A549 (cell line): ENCODE results near the gene GIT1. TPM values are rescaled to one million over a fixed set of nuclear protein-coding genes. Genes with fewer than 3 reads are reported as not detected.
A peak's percentile ranks its signal among the peaks of the same experiment; 100 is the strongest.

Source experiments
- ATAC-seq, 2 experiments: fragments of 200-7000 bp in 1 of 2; fragments of >200 bp in 1 of 2; cut with Nextera tagmentation in 1 of 2; cut with Tn5 transposase in 1 of 2; 3 replicates each; pipeline versions ENCODE4 v1.8.0 to v1.9.1; 2018 to 2020; ENCODE audit warnings: mild to moderate bottlenecking in 1 of 2, moderate library complexity in 1 of 2
- CTCF ChIA-PET: fragments of 300-600 bp; sonication (Branson Sonifier 250); formaldehyde crosslinking; extraction: SDS; loops from one replicate; lab custom pipeline; 2021; ENCODE audit warnings: antibody characterized with exemption, inconsistent platforms; lab: Yijun Ruan, JAX
- POLR2A ChIA-PET: fragments of 350-600 bp; formaldehyde crosslinking; extraction: SDS; loops from one replicate; lab custom pipeline; 2021; ENCODE audit warnings: antibody characterized with exemption, inconsistent platforms; lab: Yijun Ruan, JAX
- DNase-seq, 2 experiments: peaks; one replicate each; pipeline versions ENCODE4 v3.0.0 to v3.0.0-alpha.2; 2011 to 2016; ENCODE audit warnings: low read depth in 1 of 2, low spot score in 1 of 2
- FAIRE-seq: peaks from 2 replicates; lab custom pipeline; 2011; peaks lifted over from hg19 to GRCh38; lab: Jason Lieb, UNC
- H3K27ac ChIP-seq, 2 experiments: fragments of >200 bp; sonication (Bioruptor Twin); formaldehyde crosslinking; 3 replicates each; pipeline ENCODE4 v1.5.1; 2016 to 2017
- H3K4me1 ChIP-seq: fragments of >200 bp; sonication (Bioruptor Twin); formaldehyde crosslinking; 3 replicates; pipeline ENCODE4 v1.6.1; 2016
- H3K4me2 ChIP-seq: fragments of >200 bp; sonication (Bioruptor Twin); formaldehyde crosslinking; 3 replicates; pipeline ENCODE4 v1.6.1; 2016
- H3K4me3 ChIP-seq: fragments of >200 bp; sonication (Bioruptor Twin); formaldehyde crosslinking; 3 replicates; pipeline ENCODE4 v1.5.1; 2016
- H3K9me3 ChIP-seq: fragments of >200 bp; sonication (Bioruptor Twin); formaldehyde crosslinking; 3 replicates; pipeline ENCODE4 v1.6.1; 2016
- EHF ChIP-seq: fragments of 250-450 bp; sonication (Bioruptor Pico); IDR thresholded peaks from 2 replicates; pipeline ENCODE4 v1.5.0; 2020; ENCODE audit warnings: mild to moderate bottlenecking
- EP300 ChIP-seq, 2 experiments: fragments of >200 bp; sonication (Bioruptor Twin); formaldehyde crosslinking; IDR thresholded peaks; 2 replicates in 1 of 2; 3 replicates in 1 of 2; pipeline ENCODE4 v1.6.1; 2016 to 2017
- FOSB ChIP-seq: fragments of 250-450 bp; sonication (Bioruptor Pico); IDR thresholded peaks from 2 replicates; pipeline ENCODE4 v1.5.0; 2020; ENCODE audit warnings: mild to moderate bottlenecking, moderate library complexity
- FOSL2 ChIP-seq, 2 experiments: fragments of 450-650 bp in 1 of 2; fragments of >200 bp in 1 of 2; sonication (Bioruptor Twin) in 1 of 2; formaldehyde crosslinking; IDR thresholded peaks; 2 replicates each; pipeline versions ENCODE4 v1.5.0 to v1.6.1; 2016 to 2020; ENCODE audit warnings: mild to moderate bottlenecking in 1 of 2, moderate library complexity in 1 of 2
- HOXB13 ChIP-seq: fragments of 250-450 bp; sonication (Bioruptor Pico); IDR thresholded peaks from 2 replicates; pipeline ENCODE4 v1.5.0; 2020; ENCODE audit warnings: low read depth, mild to moderate bottlenecking, moderate library complexity
- HOXB5 ChIP-seq: fragments of 250-450 bp; sonication (Bioruptor Pico); IDR thresholded peaks from 2 replicates; pipeline ENCODE4 v1.5.0; 2020; ENCODE audit warnings: mild to moderate bottlenecking, moderate library complexity
- MAFK ChIP-seq: fragments of 450-650 bp; IDR thresholded peaks from 2 replicates; pipeline ENCODE4 v1.6.1; 2014; ENCODE audit not compliant: partially characterized antibody
- MAZ ChIP-seq: fragments of 150-350 bp; IDR thresholded peaks from 2 replicates; pipeline ENCODE4 v1.6.1; 2014; ENCODE audit warnings: antibody characterized with exemption, low read depth, low read length, borderline replicate concordance
- MYC ChIP-seq: IDR thresholded peaks from 2 replicates; pipeline ENCODE4 v1.6.1; 2012; ENCODE audit warnings: mild to moderate bottlenecking, inconsistent platforms, low read length, improper control_type of control experiment, borderline replicate concordance
- NPAS2 ChIP-seq: fragments of 250-450 bp; sonication (Bioruptor Pico); IDR thresholded peaks from 2 replicates; pipeline ENCODE4 v1.8.0; 2022; ENCODE audit warnings: mild to moderate bottlenecking, moderate library complexity, borderline replicate concordance
- NR3C1 ChIP-seq: fragments of >200 bp; sonication (Bioruptor Twin); formaldehyde crosslinking; IDR thresholded peaks from 3 replicates; pipeline ENCODE4 v1.6.1; 2017
- PHF8 ChIP-seq: fragments of 200-600 bp; sonication (generic); IDR thresholded peaks from 2 replicates; pipeline ENCODE4 v1.6.1; 2016; ENCODE audit warnings: low read depth, mild to moderate bottlenecking, antibody characterized with exemption, moderate library complexity, borderline replicate concordance
- POLR2A ChIP-seq: IDR thresholded peaks from 2 replicates; pipeline ENCODE4 v1.6.1; 2012; ENCODE audit warnings: mild to moderate bottlenecking, low read length
- RAD21 ChIP-seq, 2 experiments: fragments of >200 bp in 1 of 2; sonication (Bioruptor Twin) in 1 of 2; formaldehyde crosslinking in 1 of 2; IDR thresholded peaks in 1 of 2; conservative IDR thresholded peaks in 1 of 2; 2 replicates in 1 of 2; 3 replicates in 1 of 2; pipeline ENCODE4 v1.6.1; 2012 to 2018; ENCODE audit warnings: inconsistent platforms in 1 of 2
- RFX5 ChIP-seq: fragments of 450-650 bp; IDR thresholded peaks from 2 replicates; pipeline ENCODE4 v1.7.1; 2014; ENCODE audit warnings: antibody characterized with exemption, mild to moderate bottlenecking, moderate library complexity
- SMC3 ChIP-seq: fragments of >200 bp; sonication (Bioruptor Twin); formaldehyde crosslinking; IDR thresholded peaks from 3 replicates; pipeline ENCODE4 v1.6.1; 2018; ENCODE audit warnings: inconsistent platforms
- ZFP36 ChIP-seq: fragments of 450-650 bp; IDR thresholded peaks from 2 replicates; pipeline ENCODE4 v1.6.1; 2014; ENCODE audit warnings: borderline replicate concordance; ENCODE audit not compliant: partially characterized antibody
- WGBS: methylation state at CpG from one replicate; pipeline ENCODE4 v1.1.6; 2017; ENCODE audit errors: missing lambda C conversion rate; 5-methylcytosine and 5-hydroxymethylcytosine counted together
- polyA plus RNA-seq, 4 experiments: library from polyadenylated mRNA; depleted of rRNA in 3 of 4; stranded (reverse); fragments of >200 nt; fragmentation: RNase III in 1 of 4; extraction: RNeasy Plus Mini Kit Qiagen cat#74134 plus additional on column Dnase treatment in 1 of 4; gene quantifications; 2 replicates in 3 of 4; 3 replicates in 1 of 4; pipeline ENCODE4 v1.2.3, GENCODE V29; 2011 to 2017
- TF ChIP-seq, protein P1 (sequence below): IDR thresholded peaks from 2 replicates; pipeline ENCODE4 v1.6.1; 2012
- TF ChIP-seq, protein P2 (sequence below): fragments of >200 bp; sonication (Bioruptor Twin); formaldehyde crosslinking; IDR thresholded peaks from 2 replicates; pipeline ENCODE4 v1.6.1; 2016
- TF ChIP-seq, protein P3 (sequence below): IDR thresholded peaks from 2 replicates; pipeline ENCODE4 v1.6.1; 2012; ENCODE audit warnings: low read depth, borderline replicate concordance
- TF ChIP-seq, protein P4 (sequence below): fragments of >200 bp; sonication (Bioruptor Twin); formaldehyde crosslinking; IDR thresholded peaks from 3 replicates; pipeline ENCODE4 v1.6.1; 2016

Gene GIT1
- polyA plus RNA-seq, 2 of the 4 experiments (the other 2 are of a cell fraction), result 47.8 to 53.0 TPM

DNA sequence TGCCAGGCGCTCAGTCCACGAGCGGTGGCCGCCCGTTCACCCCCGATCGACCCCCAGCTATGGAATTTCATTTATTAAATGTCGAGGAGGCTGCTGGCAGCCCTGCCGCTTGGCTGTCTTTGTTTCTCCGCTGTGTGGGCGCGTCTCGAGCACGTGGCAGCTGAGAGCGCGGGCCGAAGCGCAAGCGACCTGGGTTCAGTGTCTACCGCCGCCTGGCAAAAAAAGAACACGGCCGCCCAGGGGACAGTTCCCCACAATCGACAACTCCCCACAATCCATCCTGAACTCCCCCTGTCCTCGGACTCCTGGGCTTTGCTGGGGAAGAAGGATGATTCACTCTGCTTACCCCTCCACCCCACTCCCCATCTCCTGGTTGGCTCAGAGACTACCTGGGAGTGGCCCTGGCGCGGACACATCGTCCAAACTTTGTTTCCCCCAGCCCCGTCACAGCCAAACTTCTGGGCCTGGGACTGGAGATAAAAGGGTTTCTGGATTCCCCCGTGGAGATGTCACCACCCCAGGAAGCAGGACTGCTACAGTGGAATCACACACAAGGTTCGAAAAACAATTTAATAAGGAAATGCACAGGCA, 1.8 kb upstream of the GIT1 start (continued):
- TF ChIP-seq MYC (peak; percentile 94), NPAS2 (CRISPR knock-in tag) (peak; percentile 48; the same call in 1 of the 2 replicates), RAD21 (conservative IDR thresholded peaks at IDR 0.05 in 1 of 2, IDR thresholded peaks at IDR 0.05 in 1 of 2) (no peak), EP300 (IDR thresholded peaks at IDR 0.05) (no peak), FOSL2 (IDR thresholded peaks at IDR 0.05) (peak; percentile 38; the same call in 1 of the 2 replicates), FOSL2 (CRISPR knock-in tag; IDR thresholded peaks at IDR 0.05) (peak; percentile 75), NR3C1 (no peak), MAFK (no peak), ZFP36 (no peak), MAZ (no peak), EHF (CRISPR knock-in tag) (peak; percentile 87)

DNA sequence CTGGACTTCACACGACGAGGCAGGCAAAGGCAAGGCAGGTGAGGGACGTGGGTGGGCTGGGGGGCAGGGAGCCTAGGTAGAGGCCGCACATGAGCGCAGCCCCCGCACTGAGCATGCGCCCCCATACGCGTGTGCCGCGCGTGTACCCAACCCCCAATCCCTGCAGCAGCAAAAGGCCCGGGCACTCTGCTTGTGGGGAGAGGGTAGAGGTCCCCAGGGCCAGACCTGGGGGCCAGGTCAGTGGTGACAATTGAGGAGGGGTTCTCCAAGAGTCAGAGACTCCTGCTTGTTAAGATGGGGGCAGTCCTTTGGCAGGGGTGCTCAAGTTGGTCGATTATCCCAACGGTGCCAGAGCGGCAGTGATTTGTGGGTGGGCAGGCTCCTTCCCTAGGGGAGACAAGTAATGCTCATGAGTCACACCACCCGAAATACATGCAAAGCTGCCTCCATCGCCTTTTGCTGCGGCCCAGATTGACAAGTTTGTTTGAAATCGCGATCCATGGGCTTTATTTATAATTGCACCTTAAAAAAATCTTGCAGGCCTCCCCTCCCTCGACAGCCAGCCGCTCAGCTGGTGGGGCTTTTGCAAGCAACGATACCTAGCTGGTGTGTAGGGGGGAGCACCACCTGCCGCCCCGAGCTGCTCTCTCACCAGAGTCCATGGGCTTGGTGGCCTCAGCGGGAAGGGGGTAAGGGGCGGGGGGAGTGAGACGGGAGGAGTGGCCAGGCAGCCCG, 1.1 kb upstream of the GIT1 start:
- no peak for FAIRE-seq
- TF ChIP-seq, protein P1, sequence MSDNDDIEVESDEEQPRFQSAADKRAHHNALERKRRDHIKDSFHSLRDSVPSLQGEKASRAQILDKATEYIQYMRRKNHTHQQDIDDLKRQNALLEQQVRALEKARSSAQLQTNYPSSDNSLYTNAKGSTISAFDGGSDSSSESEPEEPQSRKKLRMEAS, result peak; percentile 81
- TF ChIP-seq PHF8 (no peak), POLR2A (peak; percentile 32; the same call in 1 of the 2 replicates), MAFK (no peak), HOXB13 (CRISPR knock-in tag) (0 out of 2 replicates have a peak, but pooled peaks have one; percentile 15), HOXB5 (0 out of 2 replicates have a peak, but pooled peaks have one; percentile 46), FOSB (no peak), FOSL2 (IDR thresholded peaks at IDR 0.05) (no peak), FOSL2 (CRISPR knock-in tag; IDR thresholded peaks at IDR 0.05) (peak; percentile 20; the same call in 1 of the 2 replicates), SMC3 (no peak), EP300 (IDR thresholded peaks at IDR 0.05) (no peak), RFX5 (no peak)
- TF ChIP-seq, protein P2, sequence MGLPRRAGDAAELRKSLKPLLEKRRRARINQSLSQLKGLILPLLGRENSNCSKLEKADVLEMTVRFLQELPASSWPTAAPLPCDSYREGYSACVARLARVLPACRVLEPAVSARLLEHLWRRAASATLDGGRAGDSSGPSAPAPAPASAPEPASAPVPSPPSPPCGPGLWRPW, result no peak
- TF ChIP-seq, protein P3, sequence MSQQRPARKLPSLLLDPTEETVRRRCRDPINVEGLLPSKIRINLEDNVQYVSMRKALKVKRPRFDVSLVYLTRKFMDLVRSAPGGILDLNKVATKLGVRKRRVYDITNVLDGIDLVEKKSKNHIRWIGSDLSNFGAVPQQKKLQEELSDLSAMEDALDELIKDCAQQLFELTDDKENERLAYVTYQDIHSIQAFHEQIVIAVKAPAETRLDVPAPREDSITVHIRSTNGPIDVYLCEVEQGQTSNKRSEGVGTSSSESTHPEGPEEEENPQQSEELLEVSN, result peak; percentile 77
- TF ChIP-seq, protein P4, sequence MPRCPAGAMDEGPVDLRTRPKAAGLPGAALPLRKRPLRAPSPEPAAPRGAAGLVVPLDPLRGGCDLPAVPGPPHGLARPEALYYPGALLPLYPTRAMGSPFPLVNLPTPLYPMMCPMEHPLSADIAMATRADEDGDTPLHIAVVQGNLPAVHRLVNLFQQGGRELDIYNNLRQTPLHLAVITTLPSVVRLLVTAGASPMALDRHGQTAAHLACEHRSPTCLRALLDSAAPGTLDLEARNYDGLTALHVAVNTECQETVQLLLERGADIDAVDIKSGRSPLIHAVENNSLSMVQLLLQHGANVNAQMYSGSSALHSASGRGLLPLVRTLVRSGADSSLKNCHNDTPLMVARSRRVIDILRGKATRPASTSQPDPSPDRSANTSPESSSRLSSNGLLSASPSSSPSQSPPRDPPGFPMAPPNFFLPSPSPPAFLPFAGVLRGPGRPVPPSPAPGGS, result peak; percentile 12; the same call in 1 of the 3 replicates
- TF ChIP-seq, all 56 proteins: peak for 7
- CTCF ChIA-PET, result interaction anchor here (0.8 to 11.5 kb wide), 18 partner anchors 10 to 637 kb away, joined by 3 to 474 read pairs (median 5); partner anchors contain the start of genes ABHD15, EFCAB5, MYO18A and TP53I13
- DNase-seq, result peak; percentile 73 to 78
- peak overlapping the region; percentile 95 for H3K4me2 ChIP-seq
- peak; percentile 25 to 46 for ATAC-seq
- H3K9me3 ChIP-seq, result no peaks in the 10 kb centered on the region
- H3K27ac ChIP-seq, result peak overlapping the region; percentile 95 to 96
- H3K4me1 ChIP-seq, result peaks cover 57% of the 10 kb centered on the region
- H3K4me3 ChIP-seq, result peak overlapping the region; percentile 82
- WGBS, result 11% methylated on average over 27 of the region's 30 CpGs
- POLR2A ChIA-PET, result interaction anchor here (0.6 to 3.0 kb wide), 6 partner anchors 10 to 780 kb away, joined by 3 to 21 read pairs (median 8); partner anchors contain the start of genes ABHD15 and TP53I13
